HL-60 (cell line): ENCODE results near the gene AFF1.

Source experiments
- DNase-seq, 2 experiments: peaks; one replicate each; pipeline ENCODE4 v3.0.0-alpha.2; 2010 to 2020; ENCODE audit warnings: low read depth in 1 of 2, low spot score in 1 of 2
- H3K27ac ChIP-seq: fragments of 250-450 bp; sonication (Bioruptor Pico); replicated peaks from 2 replicates; pipeline ENCODE4 v1.5.1; 2020; ENCODE audit warnings: mild to moderate bottlenecking, moderate library complexity
- H3K27me3 ChIP-seq: fragments of 250-450 bp; sonication (Bioruptor Pico); 2 replicates; pipeline ENCODE4 v1.5.1; 2021; ENCODE audit warnings: mild to moderate bottlenecking, moderate library complexity; ENCODE audit not compliant: insufficient read depth, poor library complexity, severe bottlenecking
- H3K4me3 ChIP-seq: replicated peaks from 2 replicates; pipeline ENCODE4 v1.5.1; 2011; ENCODE audit warnings: mild to moderate bottlenecking, control low read depth, low read length; ENCODE audit not compliant: insufficient read depth
- CTCF ChIP-seq: IDR thresholded peaks from one replicate; pipeline ENCODE4 v1.5.1; 2011; ENCODE audit warnings: low read length, control low read depth, inconsistent platforms; ENCODE audit not compliant: insufficient read depth
- GABPA ChIP-seq: IDR thresholded peaks from 2 replicates; pipeline ENCODE4 v1.6.1; 2012; ENCODE audit warnings: low read depth
- POLR2AphosphoS5 ChIP-seq: IDR thresholded peaks from 2 replicates; pipeline ENCODE4 v1.6.1; 2012; ENCODE audit warnings: low read depth
- REST ChIP-seq: IDR thresholded peaks from 2 replicates; pipeline ENCODE4 v1.6.1; 2012; ENCODE audit warnings: low read depth; ENCODE audit not compliant: insufficient replicate concordance
- SPI1 ChIP-seq: IDR thresholded peaks from 2 replicates; pipeline ENCODE4 v1.6.1; 2012; ENCODE audit warnings: low read depth, mild to moderate bottlenecking, borderline replicate concordance

The AFF1 gene

GRCh38 chr4:87032884-87033533 lies 98.2 kb downstream of the AFF1 start:
- DNase-seq: no peak
- TF ChIP-seq GABPA: no peak
- no peak for TF ChIP-seq CTCF
- TF ChIP-seq POLR2AphosphoS5: no peak
- TF ChIP-seq REST: no peak
- no peak for TF ChIP-seq SPI1
- Histone ChIP-seq H3K27ac (no peak overlapping the region), H3K27me3 (no peaks in the 10 kb centered on the region), H3K4me3 (no peak overlapping the region)

- no peak overlapping the region for H3K27ac ChIP-seq
- no peaks in the 10 kb centered on the region for H3K27me3 ChIP-seq
- DNase-seq: no peak
- H3K4me3 ChIP-seq: no peak overlapping the region
- TF ChIP-seq POLR2AphosphoS5 (no peak), REST (no peak), CTCF (no peak), GABPA (no peak), SPI1 (no peak)
Measured at GRCh38 chr4:87033902-87034301, 99.1 kb downstream of the AFF1 start.

- no peak for DNase-seq
- Histone ChIP-seq H3K27me3 (no peaks in the 10 kb centered on the region), H3K27ac (no peak overlapping the region), H3K4me3 (no peak overlapping the region)
- TF ChIP-seq SPI1 (no peak), GABPA (no peak), REST (no peak), POLR2AphosphoS5 (no peak), CTCF (no peak)
Measured at GRCh38 chr4:87034527-87034926, 99.7 kb downstream of the AFF1 start.
